Regular cardiac myocyte (primary cell): ENCODE data around the gene PRRT1. TPM values are rescaled to one million over a fixed set of nuclear protein-coding genes. Genes with fewer than 3 reads are reported as not detected.

Experiments
- total RNA-seq: library from RNA; depleted of rRNA; stranded (reverse); fragments of >200 nt; gene quantifications from 2 replicates; pipeline ENCODE4 v1.2.3, GENCODE V29; 2014

The PRRT1 gene
- total RNA-seq = 0.28 TPM in 1 of 2 replicates, not detected in the other

GRCh38 chr6:32151863-32152768 lies at the start of gene PRRT1:
Gene PRRT1 (minus strand): TSS chr6:32151939. CDS start chr6:32151827, 112 bp downstream.

GRCh38 chr6:32192608-32193039 lies 40.9 kb upstream of the PRRT1 start, which contains the start of gene GPSM3:
Gene GPSM3 (minus strand): TSS chr6:32192643. CDS start chr6:32192513, 130 bp downstream.

DNA sequence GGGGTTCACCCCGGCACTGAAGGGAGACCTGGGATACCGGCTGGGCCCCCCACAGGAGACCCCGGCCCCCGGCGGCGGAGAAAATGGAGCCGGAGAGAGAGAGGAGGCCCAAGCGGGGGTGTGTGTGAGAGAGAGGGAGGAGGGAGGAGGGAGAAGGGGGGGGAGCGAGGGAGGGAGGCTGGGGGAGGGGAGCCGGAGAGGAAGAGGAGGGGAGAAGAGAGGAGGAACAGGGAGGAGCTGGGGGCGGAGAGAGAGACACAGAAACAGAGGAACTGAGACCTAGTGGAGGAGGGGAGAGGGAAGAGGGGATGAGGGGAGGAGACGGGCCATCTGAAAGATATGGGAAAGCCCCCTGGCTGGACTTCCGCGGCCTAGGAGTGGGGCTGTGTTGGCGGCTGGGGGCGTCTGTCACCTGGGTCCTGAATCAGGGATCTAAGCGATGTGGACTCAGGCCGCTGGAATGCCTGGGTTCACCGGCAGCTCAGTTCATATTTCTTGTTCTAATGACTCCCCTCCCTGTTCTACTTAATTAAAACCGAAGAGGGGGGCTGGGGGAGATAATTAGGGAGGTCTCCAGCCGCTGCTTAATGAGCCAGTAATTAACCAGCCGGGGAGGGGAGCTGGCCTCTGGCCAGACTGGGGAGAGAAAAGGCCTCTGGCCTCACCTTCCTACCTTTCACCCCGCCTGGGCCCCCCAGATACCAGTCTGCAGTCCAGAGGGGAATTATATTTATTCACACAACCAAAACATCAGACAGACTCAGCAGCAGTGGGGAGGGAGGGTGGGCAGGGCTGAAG lies 38.5 kb upstream of the PRRT1 start, which contains the start of gene PBX2:
PBX2 (minus strand) TSS at position 149 of the 798 bp plus-strand sequence. CDS start 287 bp downstream, outside the sequence.

DNA sequence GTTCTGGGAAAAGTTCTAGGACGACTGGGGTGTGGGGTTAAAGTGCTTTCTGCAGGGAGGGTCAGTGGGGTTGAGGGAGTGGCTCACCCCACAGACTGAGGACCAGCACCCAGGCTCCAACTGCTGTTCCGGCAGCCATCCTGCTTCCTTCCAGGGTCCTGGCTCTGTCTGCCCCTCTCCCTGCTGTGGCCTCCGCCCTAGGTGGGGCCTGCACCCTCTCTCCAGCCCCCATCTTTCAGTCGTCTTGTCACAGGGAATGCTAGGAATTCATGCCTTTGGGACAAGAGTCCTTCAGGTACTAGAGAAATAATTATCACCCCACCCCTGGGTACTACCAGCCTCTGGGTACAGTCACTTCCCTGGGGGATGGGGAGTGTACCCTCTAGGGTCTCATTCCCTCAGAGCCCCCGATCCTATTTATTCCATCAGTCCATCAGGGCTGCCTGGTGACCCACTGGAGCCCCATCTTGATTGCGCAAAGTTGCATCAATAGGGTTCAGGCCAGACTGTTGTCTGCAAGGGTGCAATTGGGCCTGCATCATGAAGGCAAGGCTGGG lies 32.4 kb upstream of the PRRT1 start, which contains the start of gene AGER:
AGER (minus strand) TSS at position 170 of the 557 bp plus-strand sequence; CDS start at position 139, 31 bp downstream.

GRCh38 chr6:32177788-32178546 lies 26.2 kb upstream of the PRRT1 start, which contains the start of gene RNF5:
Gene RNF5 (plus strand): TSS chr6:32178405. CDS start chr6:32178512, 107 bp downstream.

GRCh38 chr6:32175711-32176475 lies 24.2 kb upstream of the PRRT1 start, which contains the start of gene AGPAT1:
Gene AGPAT1 (minus strand): TSS chr6:32176084. CDS start chr6:32171496, 4,588 bp downstream.

GRCh38 chr6:32164295-32164694 lies 12.6 kb upstream of the PRRT1 start, which contains the start of gene EGFL8:
Gene EGFL8 (plus strand): TSS chr6:32164595. CDS start chr6:32166166, 1,571 bp downstream.

DNA sequence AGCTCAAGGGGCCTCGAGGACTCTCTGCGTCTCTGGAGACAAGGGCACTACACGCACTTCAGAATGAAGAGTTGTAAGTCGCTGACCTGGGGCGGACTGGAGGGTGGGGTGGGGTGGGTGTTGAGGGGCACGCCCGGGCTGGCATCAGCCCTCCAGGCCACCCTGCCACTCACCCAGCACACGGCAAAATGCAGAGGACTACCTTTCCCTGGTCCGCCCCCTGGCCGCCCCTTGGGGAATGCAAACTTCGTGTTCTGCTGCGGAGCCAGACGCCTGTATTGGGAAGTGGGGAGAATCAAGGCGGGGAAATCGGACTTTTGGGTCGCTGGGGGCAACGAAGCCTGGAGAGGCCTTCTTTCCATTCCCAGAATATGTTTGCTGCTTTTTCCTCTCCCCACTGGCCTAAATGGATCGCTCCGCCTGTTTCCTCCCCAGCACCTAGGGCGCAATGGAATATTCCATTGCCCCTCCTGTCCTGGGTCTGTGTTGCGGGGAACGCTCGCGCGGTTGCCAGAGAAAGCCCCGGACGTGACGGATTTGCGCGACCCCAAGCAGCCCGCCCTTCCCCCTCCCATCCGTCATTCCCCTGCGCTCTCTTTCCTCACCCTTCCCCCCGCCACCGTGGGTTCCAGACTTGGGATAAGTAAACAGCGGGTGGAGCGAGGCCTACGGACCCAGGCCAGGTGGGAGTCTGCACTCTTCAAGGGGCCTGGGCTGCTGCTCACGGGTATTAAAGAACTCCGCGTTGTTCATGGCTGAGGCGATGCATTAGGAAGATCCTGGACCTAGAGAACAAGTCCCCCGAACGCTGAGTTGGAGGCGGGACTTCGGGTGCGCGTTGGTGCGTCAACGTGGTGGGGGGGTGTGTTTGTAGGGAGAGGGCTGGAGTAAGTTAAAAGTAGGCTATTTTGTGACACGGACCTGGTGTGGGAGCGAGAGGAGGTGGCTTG lies 2.1 kb upstream of the PRRT1 start, which contains the start of gene PPT2:
PPT2 (plus strand) TSS at position 578 of the 950 bp plus-strand sequence. CDS start 454 bp downstream, outside the sequence.

GRCh38 chr6:32127717-32128592 lies 23.8 kb downstream of the PRRT1 start, which contains the start of gene ATF6B:
Gene ATF6B (minus strand): TSS chr6:32128246. CDS start chr6:32128207, 39 bp downstream.

GRCh38 chr6:32109114-32109764 lies 42.5 kb downstream of the PRRT1 start, which contains the start of gene TNXB:
Gene TNXB (minus strand): TSS chr6:32109338. CDS start chr6:32098198, 11,140 bp downstream.

Other genes with a start within 250 kb of the PRRT1 start
- gene ZBTB12, start 249.9 kb downstream of the PRRT1 start, total RNA-seq = 4.2 and 4.6 TPM in 2 replicates
- gene C2, start 224.2 kb downstream of the PRRT1 start, total RNA-seq = 0.38 and 6.8 TPM in 2 replicates
- gene CFB, start 205.8 kb downstream of the PRRT1 start, total RNA-seq = 5.8 and 65.1 TPM in 2 replicates
- gene NELFE, start 193.0 kb downstream of the PRRT1 start, total RNA-seq = 79.5 and 180 TPM in 2 replicates
- gene SKIC2, start 192.8 kb downstream of the PRRT1 start, total RNA-seq = 70.5 and 74.2 TPM in 2 replicates
- gene DXO, start 179.8 kb downstream of the PRRT1 start, total RNA-seq = 11.9 and 14.7 TPM in 2 replicates
- 1.2 and 5.1 TPM in 2 replicates for gene C4A, start 169.9 kb downstream of the PRRT1 start, total RNA-seq
- gene C4B, start 137.1 kb downstream of the PRRT1 start, total RNA-seq = 1.9 and 4.5 TPM in 2 replicates
- gene CYP21A2, start 113.5 kb downstream of the PRRT1 start, total RNA-seq = 0.19 TPM in 1 of 2 replicates, not detected in the other
- 3.6 and 10.4 TPM in 2 replicates for gene TNXB, start 42.6 kb downstream of the PRRT1 start, total RNA-seq
- gene ATF6B, start 23.7 kb downstream of the PRRT1 start, total RNA-seq = 6.7 and 14.9 TPM in 2 replicates
- gene FKBPL, start 21.7 kb downstream of the PRRT1 start, total RNA-seq = 5.0 and 5.9 TPM in 2 replicates
- gene PPT2, start 2.2 kb upstream of the PRRT1 start, total RNA-seq = 10.2 and 49.3 TPM in 2 replicates
- 0.58 and 1.4 TPM in 2 replicates for gene EGFL8, start 12.7 kb upstream of the PRRT1 start, total RNA-seq
- 17.8 and 20.3 TPM in 2 replicates for gene AGPAT1, start 24.1 kb upstream of the PRRT1 start, total RNA-seq
- gene RNF5, start 26.5 kb upstream of the PRRT1 start, total RNA-seq = 35.5 and 41.0 TPM in 2 replicates
- gene AGER, start 32.3 kb upstream of the PRRT1 start, total RNA-seq = 0.56 and 0.58 TPM in 2 replicates
- 28.8 and 35.5 TPM in 2 replicates for gene PBX2, start 38.3 kb upstream of the PRRT1 start, total RNA-seq
- gene GPSM3, start 40.7 kb upstream of the PRRT1 start, total RNA-seq = 1.5 and 1.7 TPM in 2 replicates
- gene NOTCH4, start 72.1 kb upstream of the PRRT1 start, total RNA-seq = 0.85 and 1.5 TPM in 2 replicates
- gene TSBP1, start 220.0 kb upstream of the PRRT1 start, total RNA-seq = not detected in 2 replicates